Suprapubic skin (tissue), 4 donors: ENCODE data around the gene TFRC. TPM values are rescaled to one million over a fixed set of nuclear protein-coding genes. Genes with fewer than 3 reads are reported as not detected.

Source experiments
- DNase-seq, 2 donors: peaks; one replicate each; pipeline ENCODE4 v3.0.0-alpha.2; 2019; ENCODE audit warnings: low spot score in 2 of 2
- H3K27ac ChIP-seq: fragments of 200-600 bp; sonication (generic); one replicate; pipeline ENCODE4 v1.5.1; 2019
- H3K27me3 ChIP-seq: fragments of 200-600 bp; sonication (generic); one replicate; pipeline ENCODE4 v1.5.1; 2019
- H3K36me3 ChIP-seq: fragments of 200-600 bp; sonication (generic); one replicate; pipeline ENCODE4 v1.5.1; 2019
- H3K4me1 ChIP-seq: fragments of 200-600 bp; sonication (generic); one replicate; pipeline ENCODE4 v1.5.1; 2019
- H3K4me3 ChIP-seq: fragments of 200-600 bp; sonication (generic); one replicate; pipeline ENCODE4 v1.5.1; 2019; ENCODE audit warnings: mild to moderate bottlenecking
- H3K9me3 ChIP-seq: fragments of 200-600 bp; sonication (generic); one replicate; pipeline ENCODE4 v1.5.1; 2019
- EP300 ChIP-seq: sonication (generic); formaldehyde crosslinking; IDR thresholded peaks from one replicate; pipeline ENCODE4 v1.6.1; 2017; ENCODE audit warnings: antibody characterized with exemption
- POLR2A ChIP-seq, 2 donors: fragments of 450-650 bp; IDR thresholded peaks; one replicate each; pipeline ENCODE4 v1.6.1; 2017; ENCODE audit warnings: antibody characterized with exemption in 2 of 2, mild to moderate bottlenecking in 2 of 2, moderate library complexity in 2 of 2
- POLR2AphosphoS5 ChIP-seq, 3 donors: sonication (generic); formaldehyde crosslinking; IDR thresholded peaks; one replicate each; pipeline ENCODE4 v1.6.1; 2017; ENCODE audit warnings: antibody characterized with exemption in 3 of 3
- WGBS: methylation state at CpG from one replicate; pipeline ENCODE4 v1.1.5; 2018; 5-methylcytosine and 5-hydroxymethylcytosine counted together
- total RNA-seq, 4 donors: library from RNA; depleted of rRNA; stranded (reverse); fragments of >200 nt; gene quantifications; one replicate each; pipeline ENCODE4 v1.1.0, GENCODE V29; 2016
- TF ChIP-seq, protein P1 (sequence below), 2 donors: fragments of 200-600 bp in 1 of 2; fragments of 450-650 bp in 1 of 2; sonication (generic) in 1 of 2; IDR thresholded peaks; one replicate each; pipeline ENCODE4 v1.5.1; 2016 to 2019; ENCODE audit warnings: antibody characterized with exemption in 2 of 2, mild to moderate bottlenecking in 1 of 2, moderate library complexity in 1 of 2

Gene TFRC
- total RNA-seq, 4 donors from 2014 or later, result 67.6 to 163 (median 70.4) TPM

DNA sequence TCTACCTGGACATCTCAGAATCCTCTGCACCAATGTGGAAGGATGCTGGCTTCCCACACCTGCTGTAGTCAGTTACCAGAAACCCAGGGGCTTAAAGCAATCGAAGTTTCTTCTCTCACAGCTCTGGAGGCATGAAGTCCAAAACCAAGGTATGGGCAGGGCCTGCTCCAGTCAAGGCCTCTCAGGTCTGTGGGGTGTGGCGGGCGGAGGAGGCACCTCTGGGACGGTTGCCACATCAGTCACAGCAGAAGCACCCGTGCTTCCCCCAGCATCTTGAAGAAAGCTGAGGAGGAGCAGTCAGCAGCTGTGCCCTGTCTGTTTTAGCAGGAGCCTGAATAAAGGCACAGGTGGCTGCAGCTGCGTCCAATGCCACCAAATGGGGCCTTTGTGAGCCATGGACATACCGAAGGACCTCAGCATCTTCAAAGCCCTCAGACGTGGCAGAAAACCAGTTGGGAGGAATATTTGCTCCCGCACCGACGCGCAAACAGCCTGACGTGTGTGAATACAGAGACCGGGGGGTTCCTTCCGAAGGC is 68.9 kb downstream of the TFRC start:
- 76% methylated on average over 12 of the region's 15 CpGs for WGBS
- Histone ChIP-seq H3K27me3 (peaks cover 8% of the 10 kb centered on the region), H3K36me3 (no peaks in the 10 kb centered on the region), H3K4me1 (no peaks in the 10 kb centered on the region), H3K4me3 (no peak overlapping the region), H3K9me3 (no peaks in the 10 kb centered on the region), H3K27ac (no peak overlapping the region)
- TF ChIP-seq EP300 (no peak), POLR2AphosphoS5 (IDR thresholded peaks at IDR 0.05) (no peak), POLR2A (IDR thresholded peaks at IDR 0.05) (no peak)
- TF ChIP-seq, protein P1, sequence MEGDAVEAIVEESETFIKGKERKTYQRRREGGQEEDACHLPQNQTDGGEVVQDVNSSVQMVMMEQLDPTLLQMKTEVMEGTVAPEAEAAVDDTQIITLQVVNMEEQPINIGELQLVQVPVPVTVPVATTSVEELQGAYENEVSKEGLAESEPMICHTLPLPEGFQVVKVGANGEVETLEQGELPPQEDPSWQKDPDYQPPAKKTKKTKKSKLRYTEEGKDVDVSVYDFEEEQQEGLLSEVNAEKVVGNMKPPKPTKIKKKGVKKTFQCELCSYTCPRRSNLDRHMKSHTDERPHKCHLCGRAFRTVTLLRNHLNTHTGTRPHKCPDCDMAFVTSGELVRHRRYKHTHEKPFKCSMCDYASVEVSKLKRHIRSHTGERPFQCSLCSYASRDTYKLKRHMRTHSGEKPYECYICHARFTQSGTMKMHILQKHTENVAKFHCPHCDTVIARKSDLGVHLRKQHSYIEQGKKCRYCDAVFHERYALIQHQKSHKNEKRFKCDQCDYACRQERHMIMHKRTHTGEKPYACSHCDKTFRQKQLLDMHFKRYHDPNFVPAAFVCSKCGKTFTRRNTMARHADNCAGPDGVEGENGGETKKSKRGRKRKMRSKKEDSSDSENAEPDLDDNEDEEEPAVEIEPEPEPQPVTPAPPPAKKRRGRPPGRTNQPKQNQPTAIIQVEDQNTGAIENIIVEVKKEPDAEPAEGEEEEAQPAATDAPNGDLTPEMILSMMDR (IDR thresholded peaks at IDR 0.05), result no peak
- DNase-seq, result no peak

DNA sequence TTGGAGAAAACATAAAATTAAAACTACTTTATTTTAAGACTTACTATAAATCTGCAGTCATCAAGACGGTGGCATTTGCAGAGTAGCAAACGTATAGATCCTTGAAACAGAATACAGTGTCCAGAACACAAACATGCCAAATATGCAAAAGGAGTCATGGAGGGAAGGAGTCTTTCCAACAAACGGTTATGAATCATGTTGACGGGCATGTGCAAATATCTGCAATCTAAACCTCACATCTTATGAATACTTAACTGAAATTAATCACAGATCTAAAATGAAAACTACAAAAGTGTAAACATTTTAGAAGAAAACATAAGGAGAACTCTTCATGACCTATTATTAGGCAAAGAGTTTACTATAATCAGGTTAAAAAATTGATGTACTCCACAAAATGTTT is 69.4 kb downstream of the TFRC start:
- WGBS, result 47% methylated on average over 4 of the region's 4 CpGs
- no peaks in the 10 kb centered on the region for H3K9me3 ChIP-seq
- H3K4me1 ChIP-seq, result no peaks in the 10 kb centered on the region
- H3K36me3 ChIP-seq, result no peaks in the 10 kb centered on the region
- no peak for DNase-seq
- TF ChIP-seq POLR2AphosphoS5 (IDR thresholded peaks at IDR 0.05) (no peak), EP300 (no peak), POLR2A (IDR thresholded peaks at IDR 0.05) (no peak)
- TF ChIP-seq, protein P1 (IDR thresholded peaks at IDR 0.05), result no peak
- no peak overlapping the region for H3K27ac ChIP-seq
- H3K4me3 ChIP-seq, result no peak overlapping the region
- H3K27me3 ChIP-seq, result peaks cover 8% of the 10 kb centered on the region

DNA sequence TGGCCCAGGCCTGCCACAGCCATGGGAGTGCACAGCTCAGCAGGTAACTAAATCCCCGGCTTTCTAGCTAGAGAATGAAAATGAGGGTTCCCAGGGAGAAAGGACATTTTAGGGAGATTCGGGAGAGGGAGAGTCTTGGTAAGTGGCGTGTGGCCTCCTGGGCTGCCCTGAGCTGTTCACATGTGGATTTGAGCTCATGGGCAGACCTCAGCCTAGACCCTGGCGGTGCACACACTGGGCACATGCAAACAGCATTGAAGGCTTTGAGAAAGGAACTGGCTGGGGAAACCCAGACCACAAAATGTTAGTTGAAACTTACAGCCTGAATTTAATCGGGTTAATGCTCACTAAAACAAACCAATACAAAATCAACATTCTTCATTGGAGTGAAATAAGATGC is 72.4 kb downstream of the TFRC start:
- DNase-seq, result no peak
- WGBS, result 89% methylated on average over 5 of the region's 5 CpGs
- no peak for TF ChIP-seq EP300
- TF ChIP-seq, protein P1 (IDR thresholded peaks at IDR 0.05), result no peak
- TF ChIP-seq POLR2AphosphoS5 (IDR thresholded peaks at IDR 0.05), result no peak
- no peak for TF ChIP-seq POLR2A (IDR thresholded peaks at IDR 0.05)

DNA sequence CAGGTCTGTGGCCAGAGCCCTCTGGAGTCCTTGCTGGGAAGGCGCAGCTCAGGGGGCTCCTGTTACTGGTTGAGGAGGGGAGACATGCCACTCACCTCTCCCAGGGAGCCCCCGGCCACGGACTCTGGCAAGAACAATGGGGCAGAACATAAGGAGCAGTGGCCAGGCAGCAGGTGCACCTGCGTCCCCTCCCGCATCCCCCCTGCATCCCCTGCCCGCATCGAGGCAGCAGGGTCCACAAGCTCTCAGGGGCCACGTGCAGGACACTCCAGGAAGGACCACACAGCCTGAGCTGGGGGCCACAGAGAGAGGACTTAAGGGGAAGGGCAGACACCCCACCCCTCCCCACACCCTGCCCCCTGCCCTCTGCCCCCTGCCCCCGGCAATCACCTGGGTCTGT is 73.0 kb downstream of the TFRC start:
- H3K27ac ChIP-seq, result no peak overlapping the region
- no peaks in the 10 kb centered on the region for H3K36me3 ChIP-seq
- H3K9me3 ChIP-seq, result no peaks in the 10 kb centered on the region
- no peaks in the 10 kb centered on the region for H3K4me1 ChIP-seq
- H3K4me3 ChIP-seq, result no peak overlapping the region
- WGBS, result 89% methylated on average over 5 of the region's 9 CpGs
- H3K27me3 ChIP-seq, result peaks cover 8% of the 10 kb centered on the region
- no peak for DNase-seq
- no peak for TF ChIP-seq POLR2A (IDR thresholded peaks at IDR 0.05)
- TF ChIP-seq EP300, result no peak
- TF ChIP-seq, protein P1 (IDR thresholded peaks at IDR 0.05), result no peak
- TF ChIP-seq POLR2AphosphoS5 (IDR thresholded peaks at IDR 0.05), result no peak

More for the DNA sequence above, 72.4 kb downstream of the TFRC start:
- no peak overlapping the region for H3K4me3 ChIP-seq
- H3K27ac ChIP-seq, result no peak overlapping the region
- H3K27me3 ChIP-seq, result peaks cover 8% of the 10 kb centered on the region
- no peaks in the 10 kb centered on the region for H3K36me3 ChIP-seq
- H3K4me1 ChIP-seq, result no peaks in the 10 kb centered on the region
- H3K9me3 ChIP-seq, result no peaks in the 10 kb centered on the region

DNA sequence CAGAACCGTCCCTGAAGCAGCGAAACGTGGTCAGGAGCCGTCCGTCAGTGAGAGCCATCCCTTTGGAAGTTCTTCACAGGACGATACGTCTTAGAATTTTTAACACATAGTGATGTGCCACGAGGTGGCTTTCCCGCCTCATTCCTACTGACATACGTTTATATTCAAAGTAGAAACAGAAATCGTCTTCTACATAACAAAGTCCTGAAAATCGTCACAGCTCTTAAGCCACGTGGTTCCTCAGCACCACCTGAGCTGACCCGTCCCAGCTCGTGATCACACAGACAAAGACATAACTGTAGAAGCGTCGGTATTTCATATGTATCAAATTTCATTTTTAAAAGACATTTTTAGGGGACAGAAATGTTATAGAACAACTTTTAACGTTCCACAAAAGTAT is 73.5 kb downstream of the TFRC start:
- H3K27me3 ChIP-seq, result peaks cover 8% of the 10 kb centered on the region
- no peak overlapping the region for H3K4me3 ChIP-seq
- no peak overlapping the region for H3K27ac ChIP-seq
- no peaks in the 10 kb centered on the region for H3K36me3 ChIP-seq
- H3K4me1 ChIP-seq, result no peaks in the 10 kb centered on the region
- no peaks in the 10 kb centered on the region for H3K9me3 ChIP-seq
- no peak for TF ChIP-seq POLR2A (IDR thresholded peaks at IDR 0.05)
- TF ChIP-seq, protein P1 (IDR thresholded peaks at IDR 0.05), result no peak
- no peak for TF ChIP-seq EP300
- TF ChIP-seq POLR2AphosphoS5 (IDR thresholded peaks at IDR 0.05), result no peak
- no peak for DNase-seq
- 88% methylated on average over 18 of the region's 18 CpGs for WGBS
